Posterior vena cava (tissue), 2 donors: ENCODE data around the gene ATP13A3. TPM values are rescaled to one million over a fixed set of nuclear protein-coding genes. Genes with fewer than 3 reads are reported as not detected.
"Not testable (repeated sequence)": the region's sequence is repeated elsewhere in the genome, so short reads cannot be mapped to it uniquely, and the experiment has no call there.

Experiments
- DNase-seq: peaks from one replicate; pipeline ENCODE4 v3.0.0-alpha.2; 2020; ENCODE audit warnings: low spot score
- intact Hi-C, 2 donors: fragments of 100-400 bp; cut with DNase I; formaldehyde crosslinking; loops; one replicate each; pipeline versions ENCODE4 v1.14.1 to v1.14.2; 2022 to 2023
- long read RNA-seq, 2 donors: library from polyadenylated mRNA; unstranded; transcript quantifications; one replicate each; pipeline ENCODE4 v2.0.0, GENCODE V29; 2020 to 2021
- total RNA-seq, 2 donors: library from RNA; stranded (reverse); fragmentation: NEBNext Ultra II Directional; extraction: Animal tissue kit (Norgen Biotek cat#: 25700); gene quantifications; one replicate each; pipeline ENCODE4 v1.2.1, GENCODE V29; 2021
- donor health status: DM: yes; HTN: yes; CAD: no.
- donor health status: DM: yes; HTN: yes; CAD: no.

Gene ATP13A3
- total RNA-seq, result 100 to 1,000 TPM in 1 of 2 donors, 10 to 100 TPM in 1; 86.3 to 152 TPM
- long read RNA-seq, donor 1, partial matches to known transcripts, result 4 of 8 reads
- long read RNA-seq, donor 1, other reads (novel, unspliced or antisense), result 4 of 8 reads
- long read RNA-seq, donor 2, partial matches to known transcripts, result 0 of 4 reads
- long read RNA-seq, donor 2, other reads (novel, unspliced or antisense), result 4 of 4 reads

DNA sequence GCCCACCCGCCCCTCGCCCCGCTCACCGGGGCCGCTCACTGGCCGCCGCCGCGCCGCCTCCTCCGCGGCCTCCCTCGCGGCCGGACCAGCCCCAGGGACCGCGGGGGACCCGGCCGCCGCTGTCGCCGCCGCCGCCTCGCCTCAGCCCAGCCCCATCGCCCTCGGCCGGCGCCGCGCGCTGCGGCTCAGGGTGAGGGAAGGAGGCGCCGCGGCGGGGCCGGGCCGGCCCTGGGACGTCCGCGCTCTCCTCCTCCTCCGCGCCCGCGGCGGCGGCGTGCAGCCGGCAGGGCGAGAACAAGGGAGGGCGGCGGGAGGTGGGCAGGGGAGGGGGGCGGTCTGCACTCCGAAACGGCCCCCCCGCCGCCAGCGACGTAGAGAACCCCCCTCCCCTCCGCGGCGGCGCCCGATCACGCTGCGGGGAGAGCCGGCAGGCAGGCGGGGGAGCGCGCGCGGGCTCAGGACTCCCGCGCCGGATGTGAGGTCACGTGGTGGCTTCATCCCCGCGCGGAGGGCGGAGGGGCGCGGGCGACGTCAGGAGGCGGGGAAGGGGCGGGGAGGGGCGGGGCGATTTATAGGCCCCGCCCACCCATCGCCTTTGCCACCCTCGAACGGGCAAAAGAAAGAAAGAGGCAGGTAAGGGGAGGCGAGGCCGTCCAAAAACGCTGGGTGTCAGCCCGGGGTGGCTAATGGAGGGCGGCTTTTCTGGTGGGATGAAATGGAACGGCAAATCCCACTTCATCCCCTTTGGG is at the start of gene ATP13A3:
Gene ATP13A3 (minus strand): TSS at position 463 of the 749 bp plus-strand sequence. CDS start 24,812 bp downstream, outside the sequence.
- intact Hi-C loops, result loop anchor here (5.0 kb wide), 2 partner anchors 101 to 441 kb away; no protein-coding TSS in a partner anchor
- peak; percentile 97 for DNase-seq

DNA sequence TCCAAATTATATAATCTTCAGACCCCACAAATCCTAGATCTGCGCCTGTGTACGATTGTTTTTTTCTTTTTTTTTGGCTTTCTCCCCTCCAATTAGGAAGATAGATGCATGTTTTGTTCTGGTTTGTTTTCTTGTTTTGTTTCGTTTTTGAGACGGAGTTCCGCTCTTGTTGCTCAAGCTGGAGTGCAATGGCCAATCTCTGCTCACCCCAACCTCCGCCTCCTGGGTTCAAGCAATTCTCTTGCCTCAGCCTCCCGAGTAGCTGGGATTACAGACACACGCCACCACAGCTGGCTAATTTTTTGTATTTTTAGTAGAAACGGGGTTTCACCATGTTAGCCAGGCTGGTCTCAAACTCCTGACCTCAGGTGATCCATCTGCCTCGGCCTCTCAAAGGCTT is 48.4 kb upstream of the ATP13A3 start:
- intact Hi-C loops, DNase-seq: not testable (repeated sequence)

DNA sequence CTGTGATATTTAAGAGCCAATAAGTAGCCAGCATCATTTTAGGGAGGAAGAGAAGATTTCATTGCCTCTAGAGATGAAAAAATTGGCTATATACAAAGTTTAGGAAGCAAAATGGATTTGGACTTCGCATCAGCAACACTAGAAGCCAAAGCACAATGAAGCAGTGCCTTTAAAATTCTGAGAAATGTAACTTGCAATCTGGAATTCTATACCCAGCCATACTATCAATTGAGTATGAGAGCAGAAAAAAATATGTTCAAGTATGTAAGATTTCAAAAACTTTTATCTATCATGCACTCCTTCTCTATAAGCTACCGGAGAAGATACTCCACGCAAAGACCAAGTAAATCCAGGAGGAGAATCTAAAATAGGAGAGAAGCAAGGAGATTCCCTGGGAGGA is 47.4 kb upstream of the ATP13A3 start:
- intact Hi-C loops, result no loop called here
- no peak for DNase-seq

DNA sequence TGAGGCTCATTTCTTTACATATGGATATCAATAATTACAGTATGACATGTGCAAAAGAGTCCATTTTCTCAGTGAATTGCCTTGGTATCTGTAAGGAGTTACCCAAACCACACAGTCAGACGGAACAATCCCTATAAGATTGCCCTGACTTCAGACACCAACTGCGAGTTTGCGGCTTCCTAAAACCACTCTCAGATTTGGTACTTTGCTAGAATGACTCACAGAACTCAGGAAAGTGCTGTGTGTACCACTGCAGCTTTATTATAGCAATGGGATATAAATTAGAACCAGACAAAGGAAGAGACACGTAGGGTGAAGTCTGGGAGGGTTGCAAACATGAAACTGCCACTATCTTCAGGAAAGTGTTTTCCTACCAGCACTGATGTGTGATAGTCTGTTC is 45.8 kb upstream of the ATP13A3 start:
- intact Hi-C loops, result no loop called here
- DNase-seq, result no peak

DNA sequence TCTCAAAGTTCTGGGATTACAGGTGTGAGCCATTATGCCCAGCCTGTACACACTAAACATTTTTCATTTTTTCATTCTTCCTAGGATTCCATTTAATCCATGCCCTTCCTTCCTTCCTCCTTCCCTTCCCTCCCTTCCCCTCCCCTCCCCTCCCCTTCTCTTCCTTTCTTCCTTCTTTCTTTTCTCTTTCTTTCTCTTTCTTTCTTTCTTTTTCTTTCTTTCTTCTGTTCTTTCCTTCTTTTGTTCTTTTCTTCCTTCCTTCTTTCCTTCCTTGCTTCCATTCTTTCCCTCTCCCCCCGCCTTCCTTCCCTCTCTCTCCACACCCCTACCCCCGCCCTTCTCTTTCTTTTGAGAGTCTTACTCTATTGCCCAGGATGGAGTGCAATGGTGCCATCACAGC is 40.9 kb upstream of the ATP13A3 start:
- DNase-seq, result no peak
- intact Hi-C loops, result loop anchor here in 1 of 2 donors (10.0 kb wide), 1 partner anchor 47 kb away; no protein-coding TSS in a partner anchor

DNA sequence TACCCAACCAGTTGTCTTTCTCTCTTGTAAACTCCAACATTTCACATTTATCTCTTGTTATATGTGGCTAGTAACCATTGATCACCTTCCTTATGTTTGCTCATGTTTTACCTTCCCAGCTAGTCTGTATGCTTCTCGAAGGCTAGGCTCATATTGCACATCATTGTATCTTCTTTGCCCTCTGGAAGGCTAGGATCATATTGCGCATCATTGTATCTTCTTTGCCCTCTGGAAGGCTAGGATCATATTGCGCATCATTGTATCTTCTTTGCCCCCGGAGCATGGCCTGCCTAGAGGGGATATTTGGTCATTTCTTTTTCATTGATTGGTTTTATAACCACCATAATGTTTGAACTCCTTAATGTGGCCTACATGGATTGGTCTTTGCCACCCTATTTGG is 39.4 kb upstream of the ATP13A3 start:
- no peak for DNase-seq
- intact Hi-C loops, result loop anchor here in 1 of 2 donors (10.0 kb wide), 1 partner anchor 49 kb away; no protein-coding TSS in a partner anchor

DNA sequence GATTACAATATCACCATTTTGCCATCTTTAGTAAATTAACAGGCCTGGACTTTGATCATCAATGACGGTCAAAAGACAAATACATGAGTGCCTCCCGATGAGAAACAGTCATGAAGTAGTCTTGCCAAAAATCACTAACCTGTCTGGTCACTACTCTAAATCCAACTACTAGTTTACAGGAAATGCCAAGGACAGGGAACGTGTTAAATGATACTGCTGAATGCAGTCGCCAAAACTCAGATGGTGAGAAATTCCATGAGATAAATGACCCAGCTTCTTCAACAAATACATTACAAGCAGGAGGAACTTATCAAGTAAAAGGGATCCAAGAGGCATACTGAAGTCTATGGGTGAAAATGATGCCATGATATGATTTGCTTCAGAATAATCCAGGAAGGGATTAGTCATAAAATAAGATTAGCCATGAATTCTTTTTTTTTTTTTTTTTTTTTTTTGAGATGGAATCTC is 35.8 kb upstream of the ATP13A3 start:
- no peak for DNase-seq
- intact Hi-C loops, result loop anchor here in 1 of 2 donors (10.0 kb wide), 1 partner anchor 52 kb away; no protein-coding TSS in a partner anchor

DNA sequence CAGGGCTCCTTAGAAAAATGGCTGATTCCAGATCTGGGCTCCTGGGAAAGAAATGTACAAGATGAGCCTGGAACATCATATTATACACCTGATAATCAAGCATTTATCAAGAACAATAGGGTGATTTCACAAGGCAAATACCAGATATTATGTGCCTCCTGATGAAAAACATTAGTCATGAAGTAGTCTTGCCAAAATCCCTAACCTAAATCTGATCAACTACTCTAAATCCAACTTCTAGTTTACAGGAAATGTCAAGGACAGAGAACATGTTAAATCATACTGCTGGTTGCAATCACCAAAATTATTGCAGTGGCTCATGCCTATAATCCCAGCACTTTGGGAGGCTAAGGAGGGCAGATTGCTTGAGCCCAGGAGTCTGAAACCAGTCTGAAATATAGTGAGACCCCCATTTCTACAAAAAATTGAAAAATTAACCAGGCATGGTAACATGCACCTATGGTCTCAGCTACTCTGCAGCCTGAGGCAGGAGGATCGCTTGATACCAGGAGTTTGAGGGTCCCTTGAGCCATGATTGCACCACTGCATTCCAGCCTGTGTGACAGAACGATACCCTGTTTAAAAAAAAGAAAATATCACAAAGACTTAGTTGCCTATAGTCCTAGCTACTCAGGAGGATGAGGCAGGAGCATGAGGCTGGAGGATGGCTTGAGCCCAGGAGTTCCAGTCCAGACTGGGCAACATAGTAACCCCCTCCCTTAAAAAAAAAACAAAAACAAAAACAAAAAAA is 34.9 kb upstream of the ATP13A3 start:
- no peak for DNase-seq
- intact Hi-C loops, result loop anchor here in 1 of 2 donors (10.0 kb wide), 1 partner anchor 53 kb away; no protein-coding TSS in a partner anchor

DNA sequence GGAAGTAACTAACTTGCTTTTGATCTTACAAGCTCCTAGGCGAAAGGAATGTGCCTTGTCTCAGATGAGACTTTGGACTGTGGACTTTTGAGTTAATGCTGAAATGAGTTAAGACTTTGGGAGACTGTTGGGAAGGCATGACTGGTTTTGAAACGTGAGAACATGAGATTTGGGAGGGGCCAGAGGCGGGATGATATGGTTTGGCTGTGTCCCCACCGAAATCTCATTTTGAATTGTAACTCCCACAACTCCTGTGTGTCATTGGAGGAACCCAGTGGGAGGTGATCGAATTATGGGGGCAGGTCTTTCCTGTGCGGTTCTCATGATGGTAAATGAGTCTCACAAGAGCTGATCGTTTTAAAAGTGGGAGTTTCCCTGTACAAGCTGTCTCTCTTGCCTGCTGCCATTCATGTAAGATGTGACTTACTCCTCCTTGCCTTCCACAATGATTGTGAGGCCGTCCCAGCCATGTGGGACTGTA is 33.9 kb upstream of the ATP13A3 start:
- intact Hi-C loops, result loop anchor here in 1 of 2 donors (10.0 kb wide), 1 partner anchor 54 kb away; no protein-coding TSS in a partner anchor
- not testable (repeated sequence) for DNase-seq

DNA sequence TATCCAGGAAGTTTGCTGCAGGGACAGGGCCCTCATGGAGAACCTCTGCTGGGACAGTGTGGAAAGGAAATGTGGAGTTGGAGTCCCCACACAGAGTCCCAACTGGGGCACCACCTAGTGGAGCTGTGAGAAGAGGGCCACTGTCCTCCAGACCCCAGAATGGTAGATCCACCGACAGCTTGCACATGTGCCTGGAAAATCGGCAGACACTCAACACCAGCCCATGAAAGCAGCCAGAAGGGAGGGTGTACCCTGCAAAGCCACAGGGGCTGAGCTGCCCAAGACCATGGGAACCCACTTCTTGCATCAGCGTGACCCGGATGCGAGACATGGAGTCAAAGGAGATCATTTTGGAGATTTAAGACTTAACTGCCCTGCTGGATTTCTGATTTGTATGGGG is 33.4 kb upstream of the ATP13A3 start:
- intact Hi-C loops, result loop anchor here in 1 of 2 donors (10.0 kb wide), 1 partner anchor 55 kb away; no protein-coding TSS in a partner anchor
- not testable (repeated sequence) for DNase-seq

DNA sequence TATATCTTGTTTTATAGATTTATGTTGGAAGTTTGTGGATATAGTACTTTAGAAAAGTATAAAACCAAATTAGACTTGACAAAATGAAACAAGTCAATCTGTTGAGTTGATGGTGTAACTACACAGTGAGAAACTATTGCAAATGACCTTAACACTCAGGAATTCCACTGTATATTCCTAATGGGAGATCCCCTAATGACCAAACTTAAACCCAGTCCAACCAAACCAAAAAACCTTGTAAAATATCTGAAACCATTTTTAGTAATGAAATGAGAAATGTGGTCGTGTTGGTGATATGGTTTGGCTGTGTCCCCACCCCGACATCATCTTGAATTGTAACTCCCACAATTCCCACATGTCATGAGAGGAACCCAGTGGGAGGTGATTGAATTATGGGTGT is 31.9 kb upstream of the ATP13A3 start:
- DNase-seq, result no peak
- intact Hi-C loops, result no loop called here

DNA sequence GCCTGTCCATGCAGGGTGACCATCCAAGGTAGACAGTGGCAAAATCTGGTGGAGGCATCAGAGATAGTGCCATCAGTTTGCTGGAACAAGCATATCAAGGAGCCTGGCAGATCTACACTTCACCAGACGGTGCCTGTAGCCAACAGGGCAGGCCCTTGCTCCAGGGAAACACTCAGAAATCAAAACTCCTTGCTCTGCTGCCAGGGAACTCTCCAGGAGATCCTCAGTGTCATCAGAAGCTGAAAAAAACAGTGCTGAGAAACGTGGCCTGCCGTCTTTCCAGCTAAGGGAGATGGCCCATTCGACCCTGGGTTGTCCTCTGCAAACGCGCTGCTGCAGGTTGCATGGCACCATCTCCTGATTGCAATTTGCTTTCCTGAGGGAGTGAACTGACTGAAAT is 30.5 kb upstream of the ATP13A3 start:
- no peak for DNase-seq
- intact Hi-C loops, result no loop called here

DNA sequence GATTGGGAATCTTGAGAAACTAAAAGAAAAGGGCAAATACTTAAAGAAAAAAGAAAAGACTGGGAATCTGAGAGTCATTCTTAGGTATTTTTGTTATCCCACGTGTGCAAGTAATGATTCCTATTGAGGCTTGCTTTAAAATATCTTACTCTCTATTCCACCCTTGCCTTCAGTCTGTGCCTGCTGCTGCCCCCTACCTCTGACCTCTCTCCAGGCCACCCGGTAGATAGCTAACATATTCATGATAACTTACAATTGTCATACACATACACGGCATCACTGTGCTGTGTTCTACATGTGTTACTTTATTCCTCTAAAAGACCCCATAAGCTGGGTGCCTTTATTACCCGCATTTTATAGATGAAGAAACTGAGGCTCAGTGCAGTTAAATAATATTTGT is 27.8 kb upstream of the ATP13A3 start:
- intact Hi-C loops, result no loop called here
- no peak for DNase-seq

DNA sequence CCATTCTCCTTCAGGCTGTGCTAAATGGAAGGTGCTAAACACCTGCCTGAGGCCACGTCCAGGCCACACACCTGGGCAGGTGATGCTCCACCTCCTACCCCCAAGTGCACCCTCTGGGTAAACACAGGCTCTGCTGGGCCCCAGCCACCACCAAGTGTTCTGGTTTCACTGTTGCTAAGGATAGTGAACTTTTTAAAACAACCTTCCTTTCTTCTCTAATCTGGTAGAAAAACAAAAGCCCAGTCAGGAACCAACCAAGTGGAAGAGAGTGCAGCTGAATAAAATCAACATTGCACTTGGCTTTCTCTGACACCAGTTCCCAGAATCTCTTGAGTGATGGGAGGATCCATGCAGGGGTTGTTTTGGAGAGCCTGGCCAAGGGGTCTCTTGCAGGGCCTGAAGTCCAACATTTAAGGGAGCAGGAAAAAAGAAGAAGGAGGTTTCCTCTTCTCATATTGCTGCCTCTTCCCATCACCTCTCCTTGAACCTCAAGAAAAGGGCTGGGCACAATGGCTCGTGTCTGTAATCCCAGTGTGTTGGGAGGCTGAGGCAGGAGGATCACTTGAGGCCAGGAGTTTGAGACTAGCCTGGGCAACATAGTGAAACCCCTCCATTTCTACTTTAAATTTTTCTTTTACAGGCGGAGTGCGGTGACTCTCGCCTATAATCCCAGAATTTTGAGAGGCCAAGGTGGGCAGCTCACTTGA is 26.2 kb upstream of the ATP13A3 start:
- no peak for DNase-seq
- intact Hi-C loops, result no loop called here

DNA sequence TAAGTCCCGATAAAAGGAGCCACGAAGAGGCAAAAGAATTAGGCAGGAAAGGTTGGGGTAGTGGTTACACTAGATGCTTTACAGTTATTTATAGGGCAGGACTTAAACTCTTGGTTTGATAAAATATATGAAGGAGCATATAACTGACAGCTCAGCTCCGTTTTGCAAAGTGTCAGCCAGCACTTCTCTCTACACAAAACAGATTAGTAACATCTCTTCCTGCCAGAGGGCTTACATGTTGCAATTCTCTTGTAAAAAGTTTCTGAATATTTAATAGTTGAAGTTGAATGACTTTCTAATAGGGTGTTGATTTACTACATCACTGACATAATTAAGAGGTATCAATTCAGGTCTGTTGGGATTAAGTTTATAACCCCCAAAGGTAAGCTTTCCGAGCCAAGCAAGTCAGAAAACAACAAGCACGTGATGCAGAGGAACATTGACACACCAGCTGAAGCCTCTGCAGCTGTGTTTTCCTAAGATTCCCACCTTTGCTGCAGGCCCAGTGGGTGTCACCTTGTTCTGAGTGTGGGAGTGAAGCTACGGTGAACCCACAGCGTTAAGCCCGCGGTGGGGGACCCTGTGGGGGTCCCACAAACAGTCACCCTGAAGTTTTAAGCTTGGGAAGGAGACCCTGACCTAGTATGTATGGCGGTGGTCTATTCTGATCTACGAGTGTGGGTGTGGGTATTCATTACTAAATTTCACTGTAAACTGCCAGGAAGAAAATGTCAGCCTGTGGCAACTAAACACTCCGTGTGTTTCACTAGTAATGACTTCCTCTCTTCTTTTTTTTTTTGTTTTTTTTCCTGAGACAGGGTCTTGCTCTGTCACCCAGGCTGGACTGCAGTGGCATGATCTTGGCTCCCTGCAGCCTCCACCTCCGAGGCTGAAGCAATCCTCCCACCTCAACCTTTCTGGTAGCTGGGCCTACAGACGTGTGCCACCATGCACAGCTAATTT is 22.0 kb upstream of the ATP13A3 start:
- intact Hi-C loops, result no loop called here
- DNase-seq, result no peak

DNA sequence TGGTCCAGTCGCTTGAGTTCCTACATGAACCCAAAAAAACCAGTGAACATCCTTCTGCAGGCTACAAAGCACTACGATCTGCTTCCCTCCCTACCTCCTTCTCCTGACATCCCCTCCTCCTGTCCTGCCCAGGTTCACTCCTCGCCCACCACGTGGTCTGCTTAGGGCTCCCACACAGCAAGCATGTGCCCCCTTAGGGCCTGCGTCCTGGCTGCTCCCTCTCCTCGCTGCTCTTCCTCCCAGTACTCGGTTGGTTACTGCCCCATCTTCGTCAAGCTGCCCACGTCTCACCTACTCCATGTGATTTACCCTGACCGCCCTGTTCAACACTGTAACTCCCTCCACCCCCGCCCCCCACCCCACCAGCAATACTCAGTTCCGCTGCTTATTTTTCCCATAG is 20.8 kb upstream of the ATP13A3 start:
- DNase-seq, result no peak
- intact Hi-C loops, result no loop called here

DNA sequence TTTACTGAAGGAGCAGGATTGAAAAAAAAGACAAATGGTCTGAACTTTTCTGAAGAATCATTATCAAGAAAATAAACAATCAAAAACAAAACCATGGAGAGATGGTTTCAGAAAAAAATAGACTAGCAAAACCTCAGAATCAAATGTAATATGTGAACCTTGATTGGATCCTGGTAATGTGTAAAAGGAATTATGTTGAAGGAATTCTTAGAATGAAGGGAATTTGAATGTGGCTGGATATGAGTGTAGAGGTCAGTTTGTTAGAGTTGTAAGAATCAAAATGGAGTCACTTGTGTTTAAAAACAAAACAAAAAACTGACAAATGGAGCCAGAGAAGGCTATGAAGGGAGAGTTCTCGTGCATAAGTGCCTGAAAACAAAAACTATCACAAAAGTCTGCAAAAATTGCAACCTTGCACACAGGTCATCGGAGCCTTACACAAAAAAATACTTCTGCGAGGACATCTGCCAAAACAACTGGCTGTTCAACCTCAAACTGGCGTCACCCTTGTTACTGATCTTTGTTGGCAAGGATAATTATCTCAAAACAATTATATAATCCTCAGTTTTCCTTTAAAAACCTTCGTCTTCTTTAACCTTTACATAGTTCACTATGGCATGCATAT is 19.1 kb upstream of the ATP13A3 start:
- DNase-seq, result no peak

More for the DNA sequence above, 19.1 kb upstream of the ATP13A3 start:
- intact Hi-C loops, result no loop called here
